Embryonic facial prominence (tissue), 1 donor: Measurements from ENCODE around the gene DMRTB1.

Source experiments
- DNase-seq: peaks from one replicate; pipeline ENCODE4 v3.0.0-alpha.2; 2016; ENCODE audit errors: extremely low spot score

DMRTB1 gene

DNA sequence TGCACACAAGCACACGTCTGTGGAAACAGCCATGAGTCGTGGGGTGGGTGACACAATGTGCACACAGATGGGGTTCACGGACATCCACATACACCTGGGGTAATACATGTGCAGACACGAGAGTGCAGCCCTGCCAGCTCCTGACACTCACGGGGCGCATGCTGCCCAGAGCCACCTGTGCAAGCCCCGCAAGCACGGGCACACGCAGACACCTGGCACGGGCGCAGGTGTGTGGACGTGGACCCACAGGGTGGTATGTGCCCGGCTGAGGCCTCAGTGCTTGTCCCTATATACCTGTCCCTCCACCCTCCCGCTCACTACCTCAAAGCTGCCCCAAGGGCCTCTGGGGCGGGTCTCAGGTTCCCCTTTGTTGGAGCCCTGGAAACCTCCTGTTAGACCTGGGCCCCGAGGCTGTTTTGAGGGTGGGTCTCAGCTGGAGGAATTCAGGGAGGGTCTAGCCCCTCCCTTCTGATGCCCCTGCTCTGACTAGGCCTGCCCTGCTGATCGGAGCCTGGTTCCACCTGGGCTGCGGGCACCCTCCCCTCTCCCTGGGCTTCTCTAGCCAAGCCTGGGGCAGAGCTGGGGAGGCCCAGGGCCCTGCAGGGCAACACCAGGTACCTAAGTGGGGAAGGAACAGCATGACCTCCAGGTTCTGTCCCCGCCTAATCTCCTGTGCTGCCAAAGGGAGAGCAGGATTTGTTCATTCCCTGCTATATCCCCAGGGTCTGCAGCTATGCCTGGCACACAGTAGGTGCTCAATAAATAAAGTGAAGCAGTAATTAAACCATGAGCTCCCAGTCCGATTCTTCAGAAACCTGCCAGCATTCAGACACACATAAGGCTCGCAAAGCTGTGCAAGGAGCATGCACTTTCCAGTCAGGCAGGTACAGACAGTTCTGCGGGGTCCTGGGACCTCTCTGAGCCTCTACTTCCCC is 49.1 kb downstream of the DMRTB1 start:
- no peak for DNase-seq

- DNase-seq, result no peak
These were observed 49.9 kb downstream of the DMRTB1 start for GRCh38 chr1:53508991-53509666.

GRCh38 chr1:53509775-53510174 is 50.6 kb downstream of the DMRTB1 start:
- no peak for DNase-seq

DNA sequence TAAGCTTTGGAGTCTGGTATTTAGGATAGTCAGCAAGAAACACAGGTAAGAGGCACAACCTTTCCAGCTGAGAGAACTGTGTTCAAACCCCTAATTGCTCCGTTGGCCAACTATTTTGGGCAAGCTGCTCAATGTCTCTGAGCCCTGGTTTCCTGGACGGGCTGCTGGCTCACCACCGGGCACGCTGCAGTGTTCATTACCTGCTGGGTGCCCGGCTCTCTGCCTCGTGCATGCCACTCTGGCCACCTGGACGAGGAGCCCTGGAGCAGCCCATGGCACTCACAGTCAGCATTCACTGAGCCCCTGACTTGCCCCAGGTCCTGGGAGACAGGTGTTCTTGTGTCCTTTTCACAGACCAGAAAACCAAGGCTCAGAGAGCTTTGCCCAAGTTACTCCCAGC is 51.0 kb downstream of the DMRTB1 start:
- DNase-seq, result no peak

- DNase-seq, result no peak
These were observed 52.2 kb downstream of the DMRTB1 start for GRCh38 chr1:53511323-53511932.

- no peak for DNase-seq
These were observed 53.0 kb downstream of the DMRTB1 start for GRCh38 chr1:53511933-53512806.

- DNase-seq, result no peak
These were observed 53.9 kb downstream of the DMRTB1 start for GRCh38 chr1:53512807-53513755.

GRCh38 chr1:53513846-53514245 is 54.6 kb downstream of the DMRTB1 start:
- no peak for DNase-seq

DNA sequence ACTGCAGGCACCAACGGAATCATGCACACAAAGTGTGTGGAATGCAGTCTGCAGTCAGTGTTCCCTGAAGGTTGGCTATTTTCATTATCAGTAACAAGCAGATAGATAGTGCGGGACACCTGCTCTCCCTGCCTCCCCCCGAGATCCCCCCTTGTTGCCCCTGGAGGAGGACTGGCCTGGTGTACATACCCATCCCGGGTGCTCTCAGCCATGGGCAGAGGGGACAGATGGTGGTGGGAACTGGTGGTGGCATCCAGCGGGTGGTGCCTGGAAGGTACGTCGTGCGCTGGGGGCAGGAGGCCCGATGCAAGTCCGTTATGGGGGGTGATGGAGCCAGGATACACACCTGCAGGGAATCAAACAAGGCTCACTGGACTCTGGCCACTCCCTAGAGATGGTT is 55.2 kb downstream of the DMRTB1 start:
- no peak for DNase-seq

DNA sequence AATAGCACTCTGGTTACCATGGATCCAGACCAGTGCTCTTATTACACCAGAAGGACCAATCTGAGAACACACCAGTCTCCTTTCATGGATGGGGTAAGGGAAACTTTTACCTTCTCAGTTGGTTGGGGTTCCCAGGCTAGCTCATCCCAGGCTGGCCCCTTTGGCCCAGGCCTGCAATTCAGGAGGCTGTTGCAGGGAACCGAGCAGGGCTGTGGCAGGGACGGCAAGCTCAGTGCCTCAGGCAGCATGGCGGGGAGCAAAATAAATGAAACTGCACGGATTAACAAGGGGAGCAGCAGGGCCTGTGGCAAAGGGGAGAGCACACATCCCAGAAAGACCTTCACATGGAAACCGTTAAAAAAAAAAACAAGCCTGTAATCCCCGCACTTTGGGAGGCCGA is 57.0 kb downstream of the DMRTB1 start:
- no peak for DNase-seq
